HUES64 (cell line): Measurements from ENCODE around the gene SYNE1.

ENCODE experiments used
- H3K27ac ChIP-seq: 2 replicates; pipeline ENCODE4 v1.7.0; 2013; ENCODE audit warnings: low read depth, low read length, inconsistent platforms
- H3K27me3 ChIP-seq: 2 replicates; pipeline ENCODE4 v1.6.1; 2013; ENCODE audit warnings: mild to moderate bottlenecking, low read length; ENCODE audit not compliant: insufficient read depth
- H3K36me3 ChIP-seq: 2 replicates; pipeline ENCODE4 v1.6.1; 2013; ENCODE audit warnings: mild to moderate bottlenecking, low read length; ENCODE audit not compliant: insufficient read depth
- H3K4me1 ChIP-seq: 2 replicates; pipeline ENCODE4 v1.6.1; 2013; ENCODE audit warnings: mild to moderate bottlenecking, low read length, moderate library complexity; ENCODE audit not compliant: insufficient read depth
- H3K4me3 ChIP-seq: 2 replicates; pipeline ENCODE4 v1.5.1; 2013; ENCODE audit warnings: mild to moderate bottlenecking, low read length, moderate library complexity
- H3K9ac ChIP-seq: 2 replicates; pipeline ENCODE4 v1.6.1; 2013; ENCODE audit warnings: mild to moderate bottlenecking, low read depth, low read length
- H3K9me3 ChIP-seq: 2 replicates; pipeline ENCODE4 v1.6.1; 2013; ENCODE audit warnings: low read depth, low read length; ENCODE audit not compliant: insufficient read depth
- WGBS: fragments of 150-250, 120-280 bp; methylation state at CpG from one replicate; pipeline ENCODE4 v1.1.7; 2013; ENCODE audit warnings: missing lambda C conversion rate; 5-methylcytosine and 5-hydroxymethylcytosine counted together

The SYNE1 gene

GRCh38 chr6:152420696-152421095 lies 216.5 kb downstream of the SYNE1 start:
- Histone ChIP-seq H3K27ac (no peak overlapping the region), H3K4me1 (no peaks in the 10 kb centered on the region), H3K27me3 (no peaks in the 10 kb centered on the region), H3K4me3 (no peak overlapping the region), H3K9ac (no peak overlapping the region), H3K36me3 (no peaks in the 10 kb centered on the region), H3K9me3 (peaks cover 15% of the 10 kb centered on the region; the same call in 1 of the 2 replicates)

GRCh38 chr6:152418551-152418950 lies 218.6 kb downstream of the SYNE1 start:
- Histone ChIP-seq H3K36me3 (no peaks in the 10 kb centered on the region), H3K4me3 (no peak overlapping the region), H3K27me3 (no peaks in the 10 kb centered on the region), H3K27ac (no peak overlapping the region), H3K9me3 (peaks cover 15% of the 10 kb centered on the region; the same call in 1 of the 2 replicates), H3K4me1 (no peaks in the 10 kb centered on the region), H3K9ac (no peak overlapping the region)

GRCh38 chr6:152416652-152417051 lies 220.5 kb downstream of the SYNE1 start:
- WGBS, result 94% methylated on average over 8 of the region's 8 CpGs
- Histone ChIP-seq H3K4me1 (no peaks in the 10 kb centered on the region), H3K27me3 (no peaks in the 10 kb centered on the region), H3K4me3 (no peak overlapping the region), H3K27ac (no peak overlapping the region), H3K36me3 (no peaks in the 10 kb centered on the region), H3K9ac (no peak overlapping the region), H3K9me3 (peaks cover 15% of the 10 kb centered on the region; the same call in 1 of the 2 replicates)

GRCh38 chr6:152404936-152405595 lies 232.1 kb downstream of the SYNE1 start:
- Histone ChIP-seq H3K27me3 (no peaks in the 10 kb centered on the region), H3K27ac (no peak overlapping the region), H3K4me3 (no peak overlapping the region), H3K36me3 (no peaks in the 10 kb centered on the region), H3K9me3 (no peaks in the 10 kb centered on the region), H3K9ac (no peak overlapping the region), H3K4me1 (peaks cover 8% of the 10 kb centered on the region; the same call in 1 of the 2 replicates)
- WGBS, result 85% methylated on average over 6 of the region's 6 CpGs

- 84% methylated on average over 3 of the region's 6 CpGs for WGBS
Measured at GRCh38 chr6:152404086-152404857, 232.9 kb downstream of the SYNE1 start.

GRCh38 chr6:152402791-152403190 lies 234.4 kb downstream of the SYNE1 start:
- 67% methylated on average over 2 of the region's 2 CpGs for WGBS
- Histone ChIP-seq H3K27me3 (no peaks in the 10 kb centered on the region), H3K9me3 (no peaks in the 10 kb centered on the region), H3K4me1 (peaks cover 8% of the 10 kb centered on the region; the same call in 1 of the 2 replicates), H3K4me3 (no peak overlapping the region), H3K9ac (no peak overlapping the region), H3K36me3 (no peaks in the 10 kb centered on the region), H3K27ac (no peak overlapping the region)

More at GRCh38 chr6:152404086-152404857, 232.9 kb downstream of the SYNE1 start:
- Histone ChIP-seq H3K27ac (no peak overlapping the region), H3K4me3 (no peak overlapping the region), H3K36me3 (no peaks in the 10 kb centered on the region), H3K9me3 (no peaks in the 10 kb centered on the region), H3K27me3 (no peaks in the 10 kb centered on the region), H3K9ac (no peak overlapping the region), H3K4me1 (peaks cover 8% of the 10 kb centered on the region; the same call in 1 of the 2 replicates)

- no peaks in the 10 kb centered on the region for H3K36me3 ChIP-seq
- WGBS, result 91% methylated on average over 3 of the region's 3 CpGs
- no peak overlapping the region for H3K9ac ChIP-seq
- no peaks in the 10 kb centered on the region for H3K27me3 ChIP-seq
- no peaks in the 10 kb centered on the region for H3K9me3 ChIP-seq
- no peak overlapping the region for H3K27ac ChIP-seq
- H3K4me3 ChIP-seq, result no peak overlapping the region
- peaks cover 8% of the 10 kb centered on the region; the same call in 1 of the 2 replicates for H3K4me1 ChIP-seq
Measured at GRCh38 chr6:152401978-152402377, 235.2 kb downstream of the SYNE1 start.

- WGBS, result 94% methylated on average over 5 of the region's 5 CpGs
- Histone ChIP-seq H3K27ac (no peak overlapping the region), H3K9me3 (no peaks in the 10 kb centered on the region)
Measured at GRCh38 chr6:152399399-152399798, 237.8 kb downstream of the SYNE1 start.

GRCh38 chr6:152398993-152399392 lies 238.2 kb downstream of the SYNE1 start:
- Histone ChIP-seq H3K9me3 (no peaks in the 10 kb centered on the region), H3K36me3 (no peaks in the 10 kb centered on the region), H3K27me3 (no peaks in the 10 kb centered on the region), H3K4me3 (no peak overlapping the region), H3K27ac (no peak overlapping the region), H3K4me1 (peaks cover 8% of the 10 kb centered on the region; the same call in 1 of the 2 replicates), H3K9ac (no peak overlapping the region)

More at GRCh38 chr6:152399399-152399798, 237.8 kb downstream of the SYNE1 start:
- peaks cover 8% of the 10 kb centered on the region; the same call in 1 of the 2 replicates for H3K4me1 ChIP-seq
- no peaks in the 10 kb centered on the region for H3K27me3 ChIP-seq
- no peak overlapping the region for H3K9ac ChIP-seq
- no peak overlapping the region for H3K4me3 ChIP-seq
- no peaks in the 10 kb centered on the region for H3K36me3 ChIP-seq

- no peaks in the 10 kb centered on the region for H3K36me3 ChIP-seq
- H3K4me1 ChIP-seq, result peaks cover 8% of the 10 kb centered on the region; the same call in 1 of the 2 replicates
- H3K27me3 ChIP-seq, result no peaks in the 10 kb centered on the region
- H3K4me3 ChIP-seq, result no peak overlapping the region
- H3K27ac ChIP-seq, result no peak overlapping the region
- H3K9me3 ChIP-seq, result no peaks in the 10 kb centered on the region
- H3K9ac ChIP-seq, result no peak overlapping the region
- 93% methylated on average over 3 of the region's 3 CpGs for WGBS
Measured at GRCh38 chr6:152398316-152398715, 238.8 kb downstream of the SYNE1 start.

- Histone ChIP-seq H3K4me3 (no peak overlapping the region), H3K27me3 (no peaks in the 10 kb centered on the region), H3K9ac (no peak overlapping the region), H3K4me1 (no peaks in the 10 kb centered on the region), H3K36me3 (no peaks in the 10 kb centered on the region), H3K27ac (no peak overlapping the region), H3K9me3 (no peaks in the 10 kb centered on the region)
- WGBS, result 76% methylated on average over 1 of the region's 1 CpG
Measured at GRCh38 chr6:152394303-152394702, 242.9 kb downstream of the SYNE1 start.
